Right hindlimb (tissue), 1 donor: Measurements from ENCODE around the gene MAGEB10.
"Not testable (repeated sequence)": the region's sequence is repeated elsewhere in the genome, so short reads cannot be mapped to it uniquely, and the experiment has no call there.

Experiments used
- DNase-seq: peaks from one replicate; pipeline ENCODE4 v3.0.0-alpha.2; 2018

Gene MAGEB10

GRCh38 chrX:27807690-27808089, at the start of gene MAGEB10:
Gene MAGEB10 (plus strand): TSS chrX:27807990. CDS start chrX:27821307, 13,317 bp downstream.
- no peak for DNase-seq

- DNase-seq: no peak
These were observed 42.1 kb upstream of the MAGEB10 start for GRCh38 chrX:27765718-27766117.

GRCh38 chrX:27767387-27767786, 40.4 kb upstream of the MAGEB10 start:
- no peak for DNase-seq

GRCh38 chrX:27775984-27776383, 31.8 kb upstream of the MAGEB10 start:
- DNase-seq: no peak

- DNase-seq: no peak
These were observed 11.0 kb upstream of the MAGEB10 start for GRCh38 chrX:27796640-27797257.

GRCh38 chrX:27797575-27797974, 10.2 kb upstream of the MAGEB10 start:
- no peak for DNase-seq

- no peak for DNase-seq
These were observed 436 bp downstream of the MAGEB10 start for GRCh38 chrX:27808226-27808625.

GRCh38 chrX:27808991-27809859, 1.4 kb downstream of the MAGEB10 start:
- DNase-seq: not testable (repeated sequence)

- DNase-seq: no peak
These were observed 7.4 kb downstream of the MAGEB10 start for GRCh38 chrX:27815209-27815608.

- DNase-seq: no peak
These were observed 16.0 kb downstream of the MAGEB10 start for GRCh38 chrX:27823812-27824211.

- DNase-seq: no peak
These were observed 30.4 kb downstream of the MAGEB10 start for GRCh38 chrX:27838185-27838584.

GRCh38 chrX:27840881-27841280, 33.1 kb downstream of the MAGEB10 start:
- no peak for DNase-seq

- DNase-seq: no peak
These were observed 35.1 kb downstream of the MAGEB10 start for GRCh38 chrX:27842859-27843258.

- DNase-seq: no peak
These were observed 52.5 kb downstream of the MAGEB10 start for GRCh38 chrX:27860337-27860736.

GRCh38 chrX:27863809-27864208, 56.0 kb downstream of the MAGEB10 start:
- DNase-seq: no peak
